Uterus (tissue), 4 donors: ENCODE measurements around the gene WDR91. TPM values are rescaled to one million over a fixed set of nuclear protein-coding genes. Genes with fewer than 3 reads are reported as not detected.

Experiments
- DNase-seq, 2 donors: peaks; one replicate each; pipeline ENCODE4 v3.0.0-alpha.2; 2019 to 2020
- H3K27ac ChIP-seq, 2 donors: fragments of 200-600 bp; sonication (generic); 1 replicate in 1 of 2; 2 replicates in 1 of 2; pipeline ENCODE4 v1.5.1; 2016 to 2018
- H3K27me3 ChIP-seq, 2 donors: fragments of 200-600 bp; sonication (generic); one replicate each; pipeline ENCODE4 v1.5.1; 2018 to 2019; ENCODE audit warnings: control low read depth in 1 of 2
- H3K36me3 ChIP-seq, 2 donors: fragments of 200-600 bp; sonication (generic); one replicate each; pipeline ENCODE4 v1.5.1; 2019; ENCODE audit warnings: control low read depth in 1 of 2
- H3K4me1 ChIP-seq, 2 donors: fragments of 200-600 bp; sonication (generic); one replicate each; pipeline ENCODE4 v1.5.1; 2018 to 2019; ENCODE audit warnings: control low read depth in 1 of 2
- H3K4me3 ChIP-seq, 2 donors: fragments of 200-600 bp; sonication (generic); 1 replicate in 1 of 2; 2 replicates in 1 of 2; pipeline ENCODE4 v1.5.1; 2018 to 2019; ENCODE audit warnings: mild to moderate bottlenecking in 1 of 2
- H3K9me3 ChIP-seq, 2 donors: fragments of 200-600 bp; sonication (generic); one replicate each; pipeline ENCODE4 v1.5.1; 2019; ENCODE audit warnings: control low read depth in 1 of 2
- POLR2A ChIP-seq, 2 donors: fragments of 450-650 bp; IDR thresholded peaks; one replicate each; pipeline ENCODE4 v1.6.1; 2016; ENCODE audit warnings: antibody characterized with exemption in 2 of 2, mild to moderate bottlenecking in 1 of 2, moderate library complexity in 1 of 2
- intact Hi-C: fragments of 100-400 bp; cut with DNase I; formaldehyde crosslinking; loops from one replicate; pipeline ENCODE4 v1.15.1; 2023; ENCODE audit warnings: low total_unique reads
- total RNA-seq, 4 donors: library from RNA; depleted of rRNA in 3 of 4; stranded (reverse); fragments of >200 nt in 3 of 4; gene quantifications; one replicate each; pipeline versions ENCODE4 v1.1.0 to v1.2.4, GENCODE V29; 2014 to 2023
- TF ChIP-seq, protein P1 (sequence below), 4 experiments: fragments of 200-600 bp in 2 of 4; fragments of 450-650 bp in 2 of 4; sonication (generic) in 2 of 4; IDR thresholded peaks; one replicate each; pipeline ENCODE4 v1.5.1; 2016 to 2019; ENCODE audit warnings: antibody characterized with exemption in 4 of 4, mild to moderate bottlenecking in 2 of 4, moderate library complexity in 1 of 4
- donor health status: DM: yes; HTN: yes; CAD: no.

Gene WDR91
- total RNA-seq, 4 donors from 2014 or later, result 11.8 to 33.2 (median 17.1) TPM

DNA sequence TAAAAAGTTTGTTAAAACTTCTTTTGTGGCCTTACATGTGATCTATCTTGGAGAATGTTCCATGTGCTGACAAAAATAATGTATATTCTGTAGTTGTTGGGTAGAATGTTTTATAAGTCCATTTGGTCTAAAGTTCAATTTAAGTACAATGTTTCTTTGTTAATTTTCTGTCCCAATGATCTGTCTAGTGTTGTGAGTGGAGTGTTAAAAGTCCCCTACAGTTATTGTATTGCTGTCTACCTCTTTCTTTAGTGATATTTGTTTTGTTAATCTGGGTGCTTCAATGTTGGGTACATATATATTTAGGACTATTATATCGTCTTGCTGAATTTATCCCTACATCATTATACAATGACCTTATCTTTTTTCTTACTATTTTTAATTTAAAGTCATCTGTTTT, 56.6 kb downstream of the WDR91 start:
- Histone ChIP-seq H3K4me3 (no peak overlapping the region), H3K36me3 (no peaks in the 10 kb centered on the region), H3K4me1 (no peaks in the 10 kb centered on the region), H3K27ac (no peak overlapping the region), H3K9me3 (no peaks in the 10 kb centered on the region), H3K27me3 (no peaks in the 10 kb centered on the region)
- DNase-seq, result no peak
- intact Hi-C loops, result no loop called here
- TF ChIP-seq, protein P1, sequence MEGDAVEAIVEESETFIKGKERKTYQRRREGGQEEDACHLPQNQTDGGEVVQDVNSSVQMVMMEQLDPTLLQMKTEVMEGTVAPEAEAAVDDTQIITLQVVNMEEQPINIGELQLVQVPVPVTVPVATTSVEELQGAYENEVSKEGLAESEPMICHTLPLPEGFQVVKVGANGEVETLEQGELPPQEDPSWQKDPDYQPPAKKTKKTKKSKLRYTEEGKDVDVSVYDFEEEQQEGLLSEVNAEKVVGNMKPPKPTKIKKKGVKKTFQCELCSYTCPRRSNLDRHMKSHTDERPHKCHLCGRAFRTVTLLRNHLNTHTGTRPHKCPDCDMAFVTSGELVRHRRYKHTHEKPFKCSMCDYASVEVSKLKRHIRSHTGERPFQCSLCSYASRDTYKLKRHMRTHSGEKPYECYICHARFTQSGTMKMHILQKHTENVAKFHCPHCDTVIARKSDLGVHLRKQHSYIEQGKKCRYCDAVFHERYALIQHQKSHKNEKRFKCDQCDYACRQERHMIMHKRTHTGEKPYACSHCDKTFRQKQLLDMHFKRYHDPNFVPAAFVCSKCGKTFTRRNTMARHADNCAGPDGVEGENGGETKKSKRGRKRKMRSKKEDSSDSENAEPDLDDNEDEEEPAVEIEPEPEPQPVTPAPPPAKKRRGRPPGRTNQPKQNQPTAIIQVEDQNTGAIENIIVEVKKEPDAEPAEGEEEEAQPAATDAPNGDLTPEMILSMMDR (IDR thresholded peaks at IDR 0.05), result no peak
- TF ChIP-seq POLR2A (IDR thresholded peaks at IDR 0.05), result no peak

DNA sequence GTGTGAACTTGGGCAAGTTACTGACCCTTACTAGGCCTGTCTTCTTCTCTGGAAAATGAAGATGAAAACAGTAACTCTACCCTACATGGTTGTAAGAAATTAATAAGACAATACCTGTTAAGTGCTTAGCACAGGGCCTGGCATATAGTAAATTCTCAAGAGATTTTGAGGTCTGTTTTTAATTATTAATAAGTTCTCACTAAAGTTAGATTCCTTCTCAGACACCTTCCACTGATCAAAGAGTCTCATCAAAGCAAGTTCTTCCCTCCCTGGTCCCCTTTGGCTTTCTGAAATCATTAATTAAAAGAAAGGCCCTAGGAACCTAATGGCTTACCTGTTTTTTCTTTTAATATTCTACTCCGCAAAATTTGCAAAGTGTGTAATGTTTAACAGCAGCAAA, 58.9 kb downstream of the WDR91 start:
- Histone ChIP-seq H3K9me3 (no peaks in the 10 kb centered on the region), H3K4me1 (no peaks in the 10 kb centered on the region), H3K27ac (no peak overlapping the region), H3K4me3 (no peak overlapping the region), H3K27me3 (no peaks in the 10 kb centered on the region), H3K36me3 (no peaks in the 10 kb centered on the region)
- no peak for DNase-seq
- intact Hi-C loops, result no loop called here
- TF ChIP-seq POLR2A (IDR thresholded peaks at IDR 0.05), result no peak

DNA sequence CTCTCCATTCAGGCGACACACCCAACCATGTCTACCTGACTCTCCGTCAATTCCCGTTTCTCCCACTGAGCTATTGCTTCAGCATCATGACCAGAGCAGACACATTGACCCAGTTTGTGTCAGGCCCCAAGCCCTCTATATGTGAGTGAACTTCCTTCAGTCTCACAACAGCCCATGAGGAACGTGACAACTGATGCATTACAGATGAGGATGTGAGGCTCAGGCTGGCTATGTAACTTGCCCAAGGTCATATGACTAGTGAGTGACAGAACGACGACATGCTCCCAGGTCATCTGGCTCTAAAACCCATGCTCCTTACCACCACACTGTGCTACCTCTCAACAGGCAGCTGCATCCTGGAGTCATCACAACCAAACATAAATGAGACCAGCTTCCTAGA, 59.8 kb downstream of the WDR91 start:
- H3K4me3 ChIP-seq, result no peak overlapping the region
- intact Hi-C loops, result no loop called here
- no peaks in the 10 kb centered on the region for H3K9me3 ChIP-seq
- TF ChIP-seq, protein P1 (IDR thresholded peaks at IDR 0.05), result no peak
- no peak for TF ChIP-seq POLR2A (IDR thresholded peaks at IDR 0.05)
- H3K36me3 ChIP-seq, result no peaks in the 10 kb centered on the region
- H3K27me3 ChIP-seq, result no peaks in the 10 kb centered on the region
- DNase-seq, result no peak
- H3K27ac ChIP-seq, result peak overlapping the region in 1 of 2 donors; percentile 99
- no peaks in the 10 kb centered on the region for H3K4me1 ChIP-seq

DNA sequence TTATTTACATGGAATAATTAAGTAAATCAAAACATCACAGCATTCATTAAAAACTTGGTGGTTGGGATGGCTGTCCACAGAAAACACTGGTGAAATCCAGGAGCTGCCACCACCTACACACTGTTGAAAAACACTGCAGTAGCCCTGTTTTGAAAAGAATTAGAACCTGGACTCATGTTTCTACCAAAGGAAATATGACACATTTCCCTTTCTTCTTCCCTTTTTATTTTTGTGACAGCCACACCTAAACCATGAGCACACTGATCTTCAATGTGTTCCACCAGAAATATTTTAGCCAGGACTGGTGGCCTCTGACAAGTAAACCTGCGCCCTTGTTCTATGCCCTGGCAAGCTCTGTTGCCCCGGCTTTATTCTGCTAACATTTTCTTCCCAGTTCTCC, 60.2 kb downstream of the WDR91 start:
- peak overlapping the region; percentile 94 to 99 for H3K27ac ChIP-seq
- H3K4me3 ChIP-seq, result no peak overlapping the region
- intact Hi-C loops, result no loop called here
- no peaks in the 10 kb centered on the region for H3K9me3 ChIP-seq
- no peaks in the 10 kb centered on the region for H3K4me1 ChIP-seq
- TF ChIP-seq, protein P1 (IDR thresholded peaks at IDR 0.05), result no peak
- no peak for TF ChIP-seq POLR2A (IDR thresholded peaks at IDR 0.05)
- no peaks in the 10 kb centered on the region for H3K36me3 ChIP-seq
- DNase-seq, result no peak
- no peaks in the 10 kb centered on the region for H3K27me3 ChIP-seq

DNA sequence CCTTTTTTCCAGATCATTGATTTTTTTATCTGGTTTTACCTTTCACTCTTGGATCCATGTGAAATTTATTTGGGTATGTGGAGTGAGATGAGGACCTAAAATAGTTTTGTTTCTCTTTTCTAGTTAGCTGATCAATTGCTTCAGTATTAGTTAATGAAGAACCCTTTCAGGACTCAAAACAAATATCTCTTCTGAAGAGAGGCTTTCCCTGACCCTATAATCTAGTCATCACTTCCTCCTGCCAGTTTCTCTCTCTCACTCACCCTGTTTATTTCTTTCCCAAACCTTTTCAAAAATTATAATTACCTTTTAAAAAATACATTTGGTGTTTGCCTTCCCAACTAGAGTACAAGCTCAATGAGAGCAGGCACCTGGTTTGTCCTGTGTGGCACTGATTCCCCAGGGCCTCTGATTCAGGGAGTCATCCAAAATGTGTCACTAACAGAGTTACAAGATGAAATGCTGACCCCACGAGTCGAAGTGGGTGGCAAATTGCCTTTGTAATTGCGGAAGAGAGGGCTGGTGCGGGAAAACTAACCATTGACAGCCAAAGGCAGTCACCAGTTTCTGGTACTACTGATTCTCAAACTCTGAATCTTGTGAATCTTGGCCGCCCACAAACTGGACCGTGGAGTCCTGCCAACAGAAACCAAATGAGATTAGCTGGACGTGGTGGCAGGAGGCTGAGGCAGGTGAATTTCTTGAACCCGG, 61.1 kb downstream of the WDR91 start:
- Histone ChIP-seq H3K36me3 (no peaks in the 10 kb centered on the region), H3K27ac (peak overlapping the region; percentile 94 to 99), H3K4me1 (no peaks in the 10 kb centered on the region), H3K4me3 (no peak overlapping the region), H3K9me3 (no peaks in the 10 kb centered on the region), H3K27me3 (no peaks in the 10 kb centered on the region)
- intact Hi-C loops, result no loop called here
- TF ChIP-seq, protein P1 (IDR thresholded peaks at IDR 0.05), result no peak
- no peak for TF ChIP-seq POLR2A (IDR thresholded peaks at IDR 0.05)
- no peak for DNase-seq
